ENCODE measurements around the gene SAMD9.

Gene SAMD9

GRCh38 chr7:93117852-93118530 is at the start of gene SAMD9:
SAMD9 (minus strand) TSS chr7:93117979; CDS start chr7:93106097, 11,882 bp downstream.
- H3K27ac Mint-ChIP-seq = no peak within 1 kb of the TSS
- H3K36me3 Mint-ChIP-seq (ENCODE audit: low read depth) = no peaks in the 10 kb centered on the region
- H3K4me1 Mint-ChIP-seq = peaks cover 7% of the 10 kb centered on the region
- H3K4me3 Mint-ChIP-seq = no peak within 1 kb of the TSS
- no peak for DNase-seq
- peaks cover 10% of the 10 kb centered on the region for H3K9me3 Mint-ChIP-seq
- TF ChIP-seq CTCF (IDR thresholded peaks at IDR 0.05) = no peak
- H3K27me3 Mint-ChIP-seq (ENCODE audit: low read depth, poor library complexity) = peaks cover 14% of the 10 kb centered on the region

DNA sequence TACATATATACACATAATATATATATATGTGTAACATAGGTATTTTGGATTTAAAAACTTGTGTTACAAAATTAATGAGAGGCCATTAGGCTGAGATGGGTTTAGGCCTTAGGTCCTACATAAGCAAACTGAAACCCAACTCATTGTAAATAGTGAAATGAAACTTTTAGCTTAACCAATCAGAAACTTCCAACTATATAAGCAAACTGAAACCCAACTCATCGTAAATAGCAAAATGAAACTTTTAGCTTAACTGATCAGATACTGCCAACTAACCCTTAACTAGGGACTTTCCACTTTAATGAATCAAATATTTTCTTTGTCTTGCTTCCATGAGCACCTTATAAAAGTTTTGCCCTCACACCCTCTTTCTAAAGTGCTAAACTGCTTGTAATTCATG is 47.7 kb upstream of the SAMD9 start:
- H3K4me3 Mint-ChIP-seq = no peak overlapping the region
- no peaks in the 10 kb centered on the region for H3K4me1 Mint-ChIP-seq
- no peak for DNase-seq
- peaks cover 5% of the 10 kb centered on the region for H3K9me3 Mint-ChIP-seq
- TF ChIP-seq CTCF (IDR thresholded peaks at IDR 0.05) = no peak
- peaks cover 19% of the 10 kb centered on the region for H3K27me3 Mint-ChIP-seq (ENCODE audit: low read depth, poor library complexity)
- no peaks in the 10 kb centered on the region for H3K36me3 Mint-ChIP-seq (ENCODE audit: low read depth)
- no peak overlapping the region for H3K27ac Mint-ChIP-seq

- no peak for TF ChIP-seq CTCF (IDR thresholded peaks at IDR 0.05)
- Mint-ChIP-seq H3K27me3 (ENCODE audit: low read depth, poor library complexity) (peaks cover 19% of the 10 kb centered on the region), H3K27ac (no peak overlapping the region), H3K4me1 (no peaks in the 10 kb centered on the region), H3K9me3 (peaks cover 5% of the 10 kb centered on the region), H3K36me3 (ENCODE audit: low read depth) (no peaks in the 10 kb centered on the region), H3K4me3 (no peak overlapping the region)
- no peak for DNase-seq
These were observed 47.0 kb upstream of the SAMD9 start for GRCh38 chr7:93164766-93165165.

DNA sequence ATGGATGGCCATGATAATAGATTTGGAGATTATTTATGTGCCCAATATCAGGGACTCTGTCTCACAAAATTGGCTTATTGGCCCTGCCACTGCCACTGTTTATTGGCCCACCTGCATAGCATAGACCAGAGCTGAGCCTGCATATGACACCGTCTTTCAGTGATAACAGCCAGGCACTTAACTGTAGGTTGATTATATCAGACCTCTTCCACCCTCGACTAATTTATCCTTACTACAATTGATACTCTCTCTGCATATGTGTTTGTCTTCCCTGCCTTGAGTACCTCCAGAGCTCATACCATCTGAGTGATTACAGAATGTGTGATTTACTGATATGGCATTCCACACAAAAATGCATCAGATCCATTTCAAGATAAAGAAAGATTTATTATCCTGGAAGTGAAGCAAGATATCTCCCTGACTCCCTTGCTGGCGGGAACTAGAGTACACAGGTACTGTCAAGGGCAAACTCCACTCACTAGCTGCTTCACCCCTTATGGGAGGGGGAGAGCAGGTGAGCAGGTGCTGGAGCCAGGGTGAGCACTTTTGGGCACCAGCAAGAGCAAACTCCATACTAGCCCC is 43.5 kb upstream of the SAMD9 start:
- no peak overlapping the region for H3K4me3 Mint-ChIP-seq
- no peak overlapping the region for H3K27ac Mint-ChIP-seq
- H3K9me3 Mint-ChIP-seq = no peaks in the 10 kb centered on the region
- H3K36me3 Mint-ChIP-seq (ENCODE audit: low read depth) = no peaks in the 10 kb centered on the region
- H3K4me1 Mint-ChIP-seq = no peaks in the 10 kb centered on the region
- no peak for TF ChIP-seq CTCF (IDR thresholded peaks at IDR 0.05)
- DNase-seq = no peak
- peaks cover 5% of the 10 kb centered on the region for H3K27me3 Mint-ChIP-seq (ENCODE audit: low read depth, poor library complexity)

DNA sequence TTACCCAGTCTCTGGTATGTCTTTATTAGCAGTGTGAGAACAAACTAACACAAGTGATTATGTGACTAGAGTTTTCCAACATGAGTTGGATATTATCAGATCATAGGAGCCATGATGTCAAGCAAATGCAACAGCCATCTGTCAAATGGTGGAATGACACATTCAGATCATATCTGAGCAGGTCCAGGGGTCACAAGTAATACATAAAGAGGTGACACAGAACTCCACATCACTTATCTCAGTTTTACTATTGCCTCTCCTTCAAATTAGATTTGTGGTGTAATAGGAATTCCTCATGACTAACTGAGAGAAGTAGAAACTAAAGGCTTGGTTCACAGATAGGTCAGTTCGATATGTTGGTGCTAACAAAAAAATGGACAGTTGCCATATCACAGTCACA is 42.6 kb upstream of the SAMD9 start:
- H3K9me3 Mint-ChIP-seq = no peaks in the 10 kb centered on the region
- H3K4me1 Mint-ChIP-seq = no peaks in the 10 kb centered on the region
- no peak overlapping the region for H3K27ac Mint-ChIP-seq
- H3K4me3 Mint-ChIP-seq = no peak overlapping the region
- TF ChIP-seq CTCF (IDR thresholded peaks at IDR 0.05) = no peak
- no peak for DNase-seq
- no peaks in the 10 kb centered on the region for H3K36me3 Mint-ChIP-seq (ENCODE audit: low read depth)
- peaks cover 5% of the 10 kb centered on the region for H3K27me3 Mint-ChIP-seq (ENCODE audit: low read depth, poor library complexity)

- Mint-ChIP-seq H3K4me1 (no peaks in the 10 kb centered on the region), H3K27me3 (ENCODE audit: low read depth, poor library complexity) (peaks cover 5% of the 10 kb centered on the region), H3K36me3 (ENCODE audit: low read depth) (no peaks in the 10 kb centered on the region), H3K9me3 (no peaks in the 10 kb centered on the region), H3K27ac (no peak overlapping the region), H3K4me3 (no peak overlapping the region)
- no peak for TF ChIP-seq CTCF (IDR thresholded peaks at IDR 0.05)
- no peak for DNase-seq
These were observed 41.7 kb upstream of the SAMD9 start for GRCh38 chr7:93159490-93159889.

Measured in nephron progenitor cell (in vitro differentiated cells).